OCI-LY1 (cell line): ENCODE measurements around the gene LPCAT1.

ENCODE experiments used
- H2AFZ ChIP-seq: fragments of 200-600 bp; sonication (generic), shearing (Covaris generic); 2 replicates; pipeline ENCODE4 v1.6.0; 2014; ENCODE audit warnings: antibody characterized with exemption, mild to moderate bottlenecking, low read length
- H3F3A ChIP-seq: fragments of 200-600 bp; sonication (generic), shearing (Covaris generic); 2 replicates; pipeline ENCODE4 v1.6.0; 2014; ENCODE audit warnings: mild to moderate bottlenecking, antibody characterized with exemption, low read length, moderate library complexity; ENCODE audit not compliant: insufficient read depth
- H3K27ac ChIP-seq: fragments of 200-600 bp; sonication (generic); 2 replicates; pipeline ENCODE4 v1.5.1; 2014; ENCODE audit warnings: low read length, mixed run types, mild to moderate bottlenecking, low read depth; ENCODE audit not compliant: poor library complexity, severe bottlenecking
- H3K27me3 ChIP-seq: fragments of 200-600 bp; sonication (generic); 2 replicates; pipeline ENCODE4 v1.6.0; 2014; ENCODE audit warnings: antibody characterized with exemption, mild to moderate bottlenecking, low read length, moderate library complexity; ENCODE audit not compliant: insufficient read depth
- H3K36me3 ChIP-seq: fragments of 200-600 bp; sonication (generic); 2 replicates; pipeline ENCODE4 v1.6.1; 2014; ENCODE audit warnings: mild to moderate bottlenecking, antibody characterized with exemption, low read length, moderate library complexity, mixed read lengths; ENCODE audit not compliant: insufficient read depth
- H3K4me1 ChIP-seq: fragments of 200-600 bp; sonication (generic); 2 replicates; pipeline ENCODE4 v1.5.1; 2014; ENCODE audit warnings: mild to moderate bottlenecking, low read length, moderate library complexity; ENCODE audit not compliant: insufficient read depth, severe bottlenecking
- H3K4me2 ChIP-seq: fragments of 200-600 bp; sonication (generic), shearing (Covaris generic); 2 replicates; pipeline ENCODE4 v1.6.1; 2014; ENCODE audit warnings: low read length
- H3K4me3 ChIP-seq: fragments of 200-600 bp; sonication (generic); 2 replicates; pipeline ENCODE4 v1.5.1; 2014; ENCODE audit warnings: low read length, low read depth, mild to moderate bottlenecking, mixed read lengths; ENCODE audit not compliant: poor library complexity, severe bottlenecking
- H3K79me2 ChIP-seq: fragments of 200-600 bp; shearing (Covaris generic); 2 replicates; pipeline ENCODE4 v1.6.1; 2016; ENCODE audit warnings: mixed run types, low read length, mixed read lengths; ENCODE audit not compliant: insufficient read depth
- H3K9ac ChIP-seq: fragments of 200-600 bp; sonication (generic), shearing (Covaris generic); 2 replicates; pipeline ENCODE4 v1.6.1; 2014; ENCODE audit warnings: mild to moderate bottlenecking, low read length, mixed read lengths
- H3K9me2 ChIP-seq: fragments of 200-600 bp; sonication (generic), shearing (Covaris generic); 2 replicates; pipeline ENCODE4 v1.6.1; 2014; ENCODE audit warnings: low read depth, mild to moderate bottlenecking, low read length, mixed read lengths
- H3K9me3 ChIP-seq: fragments of 200-600 bp; shearing (Covaris generic); 2 replicates; pipeline ENCODE4 v1.6.1; 2014; ENCODE audit warnings: low read length, mixed read lengths
- H4K20me1 ChIP-seq: fragments of 200-600 bp; sonication (generic), shearing (Covaris generic); 2 replicates; pipeline ENCODE4 v1.6.0; 2016; ENCODE audit warnings: mild to moderate bottlenecking, low read length; ENCODE audit not compliant: insufficient read depth
- EZH2 ChIP-seq: fragments of 200-600 bp; sonication (generic), shearing (Covaris generic); IDR thresholded peaks from 2 replicates; pipeline ENCODE4 v1.8.0; 2017; ENCODE audit warnings: borderline replicate concordance, mixed run types, mild to moderate bottlenecking, antibody characterized with exemption, low read length, moderate library complexity, mixed read lengths
- TF ChIP-seq, protein P1 (sequence below): fragments of 200-600 bp; sonication (generic), shearing (Covaris generic); IDR thresholded peaks from 2 replicates; pipeline ENCODE4 v1.5.1; 2017; ENCODE audit warnings: mild to moderate bottlenecking, antibody characterized with exemption, low read length, moderate library complexity, mixed read lengths

LPCAT1 gene

DNA sequence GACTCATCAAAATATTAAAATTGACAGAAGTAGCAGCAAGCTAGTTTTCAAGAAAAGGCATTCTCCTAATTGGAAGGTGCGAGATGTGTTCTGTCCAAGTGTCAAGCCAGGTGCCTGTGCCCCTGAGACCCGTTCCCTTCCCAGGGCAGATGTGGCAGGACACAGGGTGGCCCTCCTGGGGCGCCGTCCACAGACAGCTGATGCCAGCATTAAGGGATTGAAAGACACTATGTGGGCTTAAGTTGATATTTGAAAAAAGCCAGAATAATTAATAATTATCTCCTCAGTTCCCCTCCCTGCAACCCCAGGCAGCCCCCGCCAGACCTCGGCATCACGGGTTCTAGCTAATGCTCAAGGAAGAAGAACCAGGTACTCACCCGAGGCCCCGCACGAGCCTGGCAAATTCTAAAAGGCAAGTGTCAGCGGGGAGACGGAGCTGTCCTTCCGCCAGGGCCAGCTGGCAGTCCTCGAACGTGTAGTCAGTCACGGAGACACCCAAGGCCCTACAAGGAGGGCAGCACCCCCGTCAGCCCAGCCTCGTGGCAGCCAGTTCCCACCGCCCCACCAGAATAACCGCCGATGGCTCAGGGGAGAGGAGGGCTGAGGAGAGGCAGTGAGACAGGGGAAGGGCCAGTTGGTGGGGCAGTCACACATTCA is 49.4 kb downstream of the LPCAT1 start:
- H3K4me2 ChIP-seq: no peak overlapping the region
- no peaks in the 10 kb centered on the region for H3F3A ChIP-seq
- H3K79me2 ChIP-seq: no peaks in the 10 kb centered on the region
- no peak overlapping the region for H3K27ac ChIP-seq
- no peak overlapping the region for H3K4me3 ChIP-seq
- no peaks in the 10 kb centered on the region for H3K9me2 ChIP-seq
- no peak for TF ChIP-seq EZH2
- TF ChIP-seq, protein P1, sequence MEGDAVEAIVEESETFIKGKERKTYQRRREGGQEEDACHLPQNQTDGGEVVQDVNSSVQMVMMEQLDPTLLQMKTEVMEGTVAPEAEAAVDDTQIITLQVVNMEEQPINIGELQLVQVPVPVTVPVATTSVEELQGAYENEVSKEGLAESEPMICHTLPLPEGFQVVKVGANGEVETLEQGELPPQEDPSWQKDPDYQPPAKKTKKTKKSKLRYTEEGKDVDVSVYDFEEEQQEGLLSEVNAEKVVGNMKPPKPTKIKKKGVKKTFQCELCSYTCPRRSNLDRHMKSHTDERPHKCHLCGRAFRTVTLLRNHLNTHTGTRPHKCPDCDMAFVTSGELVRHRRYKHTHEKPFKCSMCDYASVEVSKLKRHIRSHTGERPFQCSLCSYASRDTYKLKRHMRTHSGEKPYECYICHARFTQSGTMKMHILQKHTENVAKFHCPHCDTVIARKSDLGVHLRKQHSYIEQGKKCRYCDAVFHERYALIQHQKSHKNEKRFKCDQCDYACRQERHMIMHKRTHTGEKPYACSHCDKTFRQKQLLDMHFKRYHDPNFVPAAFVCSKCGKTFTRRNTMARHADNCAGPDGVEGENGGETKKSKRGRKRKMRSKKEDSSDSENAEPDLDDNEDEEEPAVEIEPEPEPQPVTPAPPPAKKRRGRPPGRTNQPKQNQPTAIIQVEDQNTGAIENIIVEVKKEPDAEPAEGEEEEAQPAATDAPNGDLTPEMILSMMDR: no peak
- H3K9ac ChIP-seq: no peak overlapping the region
- H3K9me3 ChIP-seq: no peaks in the 10 kb centered on the region
- no peaks in the 10 kb centered on the region for H3K4me1 ChIP-seq
- peaks cover 19% of the 10 kb centered on the region for H3K36me3 ChIP-seq
- H4K20me1 ChIP-seq: no peaks in the 10 kb centered on the region
- H2AFZ ChIP-seq: no peak overlapping the region
- H3K27me3 ChIP-seq: no peaks in the 10 kb centered on the region

DNA sequence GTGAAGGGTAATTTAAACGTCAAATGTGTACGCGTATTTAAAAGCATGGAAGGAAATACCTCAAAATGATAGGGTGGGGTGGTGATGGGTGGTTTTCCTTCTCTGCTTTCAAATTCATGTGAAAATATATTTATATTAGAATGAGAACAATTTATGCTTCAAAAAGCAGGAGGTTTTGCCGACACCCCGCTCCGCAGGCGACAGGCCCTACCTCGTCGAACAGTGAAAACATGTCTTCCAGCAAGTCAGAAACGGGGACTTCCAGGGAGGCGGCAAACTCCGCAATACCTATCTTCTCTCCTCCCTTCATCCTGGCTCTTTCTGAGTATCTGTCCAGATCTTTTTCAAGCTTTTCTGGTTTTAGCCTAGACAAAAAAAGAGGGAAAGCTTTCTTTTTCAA is 50.0 kb downstream of the LPCAT1 start:
- Histone ChIP-seq H3K9me2 (no peaks in the 10 kb centered on the region), H3F3A (no peaks in the 10 kb centered on the region), H3K4me3 (no peak overlapping the region), H3K36me3 (peaks cover 19% of the 10 kb centered on the region), H2AFZ (no peak overlapping the region), H3K27me3 (no peaks in the 10 kb centered on the region), H3K9me3 (no peaks in the 10 kb centered on the region), H3K9ac (no peak overlapping the region), H3K4me1 (no peaks in the 10 kb centered on the region), H3K4me2 (no peak overlapping the region), H3K27ac (no peak overlapping the region), H4K20me1 (no peaks in the 10 kb centered on the region), H3K79me2 (no peaks in the 10 kb centered on the region)
- no peak for TF ChIP-seq EZH2
- TF ChIP-seq, protein P1: no peak

DNA sequence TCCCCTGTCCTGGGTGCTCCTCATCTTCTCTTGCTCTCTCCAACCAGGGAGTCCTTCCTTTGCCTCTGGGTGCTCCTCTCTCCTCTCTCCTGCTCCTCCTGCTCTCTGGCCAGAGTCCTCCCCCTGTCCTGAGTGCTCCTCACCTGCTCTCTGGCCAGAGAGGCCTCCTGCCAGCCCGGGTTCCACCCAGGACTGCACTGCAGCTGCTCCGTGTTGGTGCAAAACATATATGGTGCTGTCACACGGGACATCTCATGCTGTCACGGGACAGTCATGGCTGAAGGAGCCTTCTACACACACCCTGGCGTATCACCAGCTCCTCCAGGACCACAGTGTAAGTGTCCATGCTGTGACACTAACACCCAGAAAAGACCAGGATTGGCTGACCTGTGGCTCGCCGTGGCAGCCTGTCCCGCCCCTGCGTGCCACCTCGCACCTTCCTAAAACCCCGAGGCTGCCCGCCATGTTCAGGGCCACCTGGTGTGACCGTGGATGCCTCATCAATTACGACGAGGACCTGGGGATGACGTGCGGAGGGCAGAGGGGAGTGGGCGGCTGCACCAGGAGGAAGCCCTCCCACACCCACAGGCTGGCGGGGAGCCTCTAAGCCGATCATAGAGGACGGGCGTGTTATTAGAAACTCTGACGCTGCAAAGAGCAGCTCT is 50.7 kb downstream of the LPCAT1 start:
- Histone ChIP-seq H3K79me2 (no peaks in the 10 kb centered on the region), H2AFZ (no peak overlapping the region), H3F3A (no peaks in the 10 kb centered on the region), H3K4me1 (no peaks in the 10 kb centered on the region), H3K27me3 (no peaks in the 10 kb centered on the region), H3K9ac (no peak overlapping the region), H3K4me3 (no peak overlapping the region), H4K20me1 (no peaks in the 10 kb centered on the region), H3K9me2 (no peaks in the 10 kb centered on the region), H3K36me3 (peaks cover 19% of the 10 kb centered on the region), H3K4me2 (no peak overlapping the region), H3K27ac (no peak overlapping the region), H3K9me3 (no peaks in the 10 kb centered on the region)
- no peak for TF ChIP-seq EZH2
- TF ChIP-seq, protein P1: no peak
